Mesothelial cell of epicardium (in vitro differentiated cells): ENCODE data around the gene FAM240B. TPM values are rescaled to one million over a fixed set of nuclear protein-coding genes. Genes with fewer than 3 reads are reported as not detected.

Source experiments
- DNase-seq, 2 experiments: peaks; one replicate each; pipeline ENCODE4 v3.0.0; 2021; ENCODE audit warnings: low spot score in 2 of 2; ENCODE audit not compliant: unreplicated experiment in 2 of 2
- H3K27ac Mint-ChIP-seq: 2 replicates; pipeline ENCODE4 v1.8.0; 2021; ENCODE audit warnings: mixed read lengths
- H3K27me3 Mint-ChIP-seq: 2 replicates; pipeline ENCODE4 v1.8.0; 2021; ENCODE audit warnings: low read depth, mixed read lengths
- H3K36me3 Mint-ChIP-seq: 2 replicates; pipeline ENCODE4 v1.8.0; 2021; ENCODE audit warnings: mixed read lengths
- H3K4me1 Mint-ChIP-seq: 2 replicates; pipeline ENCODE4 v1.8.0; 2021; ENCODE audit warnings: mixed read lengths
- H3K4me3 Mint-ChIP-seq: 2 replicates; pipeline ENCODE4 v1.8.0; 2021; ENCODE audit warnings: mild to moderate bottlenecking, moderate library complexity, mixed read lengths
- H3K9me3 Mint-ChIP-seq: 2 replicates; pipeline ENCODE4 v1.8.0; 2021; ENCODE audit warnings: mixed read lengths
- total RNA-seq: library from RNA; stranded (reverse); gene quantifications from 3 replicates; pipeline ENCODE4 v1.2.1, GENCODE V29; 2021
- TF ChIP-seq, protein P1 (sequence below): fragments of 200-600 bp; sonication (generic); IDR thresholded peaks from one replicate; pipeline ENCODE4 v1.5.0; 2021; ENCODE audit warnings: antibody characterized with exemption; ENCODE audit not compliant: unreplicated experiment

Gene FAM240B
- total RNA-seq, 1 donor from 2014 or later, result not detected

- Mint-ChIP-seq H3K4me3 (no peak overlapping the region), H3K27ac (no peak overlapping the region), H3K27me3 (peaks cover 3% of the 10 kb centered on the region), H3K36me3 (no peaks in the 10 kb centered on the region), H3K4me1 (no peaks in the 10 kb centered on the region), H3K9me3 (peaks cover 5% of the 10 kb centered on the region)
- no peak for DNase-seq
- TF ChIP-seq, protein P1, sequence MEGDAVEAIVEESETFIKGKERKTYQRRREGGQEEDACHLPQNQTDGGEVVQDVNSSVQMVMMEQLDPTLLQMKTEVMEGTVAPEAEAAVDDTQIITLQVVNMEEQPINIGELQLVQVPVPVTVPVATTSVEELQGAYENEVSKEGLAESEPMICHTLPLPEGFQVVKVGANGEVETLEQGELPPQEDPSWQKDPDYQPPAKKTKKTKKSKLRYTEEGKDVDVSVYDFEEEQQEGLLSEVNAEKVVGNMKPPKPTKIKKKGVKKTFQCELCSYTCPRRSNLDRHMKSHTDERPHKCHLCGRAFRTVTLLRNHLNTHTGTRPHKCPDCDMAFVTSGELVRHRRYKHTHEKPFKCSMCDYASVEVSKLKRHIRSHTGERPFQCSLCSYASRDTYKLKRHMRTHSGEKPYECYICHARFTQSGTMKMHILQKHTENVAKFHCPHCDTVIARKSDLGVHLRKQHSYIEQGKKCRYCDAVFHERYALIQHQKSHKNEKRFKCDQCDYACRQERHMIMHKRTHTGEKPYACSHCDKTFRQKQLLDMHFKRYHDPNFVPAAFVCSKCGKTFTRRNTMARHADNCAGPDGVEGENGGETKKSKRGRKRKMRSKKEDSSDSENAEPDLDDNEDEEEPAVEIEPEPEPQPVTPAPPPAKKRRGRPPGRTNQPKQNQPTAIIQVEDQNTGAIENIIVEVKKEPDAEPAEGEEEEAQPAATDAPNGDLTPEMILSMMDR, result no peak
Observed at GRCh38 chr9:38644601-38645000, 75.3 kb downstream of the FAM240B start.

Other genes with a start within 250 kb of the FAM240B start
- gene ANKRD18A, start 99.5 kb downstream of the FAM240B start, total RNA-seq, result 0.36 to 1.6 TPM (median 0.92 TPM) in 3 replicates